ENCODE data around the gene CDKN2C.
"Not testable (repeated sequence)": the region's sequence is repeated elsewhere in the genome, so short reads cannot be mapped to it uniquely, and the experiment has no call there.

Gene CDKN2C

GRCh38 chr1:50969611-50970508, at the start of gene CDKN2C:
CDKN2C (plus strand) TSS chr1:50970245; CDS start chr1:50970369, 124 bp downstream.
- ATAC-seq: peak; percentile 26 to 34

GRCh38 chr1:50920409-50920808, 49.6 kb upstream of the CDKN2C start:
- no peak for ATAC-seq

GRCh38 chr1:50921029-50921428, 49.0 kb upstream of the CDKN2C start:
- ATAC-seq: no peak

GRCh38 chr1:50923564-50923963, 46.5 kb upstream of the CDKN2C start:
- no peak for ATAC-seq

GRCh38 chr1:50929376-50929958, 40.6 kb upstream of the CDKN2C start:
- no peak for ATAC-seq

- no peak for ATAC-seq
Measured at GRCh38 chr1:50930193-50930592, 39.9 kb upstream of the CDKN2C start.

- ATAC-seq: no peak
Measured at GRCh38 chr1:50930965-50931737, 38.9 kb upstream of the CDKN2C start.

- not testable (repeated sequence) for ATAC-seq
Measured at GRCh38 chr1:50932043-50932442, 38.0 kb upstream of the CDKN2C start.

- not testable (repeated sequence) for ATAC-seq
Measured at GRCh38 chr1:50933770-50934169, 36.3 kb upstream of the CDKN2C start.

- ATAC-seq: no peak
Measured at GRCh38 chr1:50934838-50935237, 35.2 kb upstream of the CDKN2C start.

- ATAC-seq: not testable (repeated sequence)
Measured at GRCh38 chr1:50935276-50935675, 34.8 kb upstream of the CDKN2C start.

GRCh38 chr1:50936321-50936720, 33.7 kb upstream of the CDKN2C start:
- ATAC-seq: no peak

- no peak for ATAC-seq
Measured at GRCh38 chr1:50940291-50940690, 29.8 kb upstream of the CDKN2C start.

GRCh38 chr1:50942334-50942733, 27.7 kb upstream of the CDKN2C start:
- ATAC-seq: no peak

- ATAC-seq: no peak
Measured at GRCh38 chr1:50949286-50949982, 20.6 kb upstream of the CDKN2C start.

- ATAC-seq: no peak
Measured at GRCh38 chr1:50950396-50950795, 19.6 kb upstream of the CDKN2C start.

- ATAC-seq: not testable (repeated sequence)
Measured at GRCh38 chr1:50952566-50952965, 17.5 kb upstream of the CDKN2C start.

GRCh38 chr1:50955116-50955515, 14.9 kb upstream of the CDKN2C start:
- no peak for ATAC-seq

- ATAC-seq: peak; percentile 4 to 19
Measured at GRCh38 chr1:50959303-50959912, 10.6 kb upstream of the CDKN2C start.

- peak; percentile 89 to 93 for ATAC-seq
Measured at GRCh38 chr1:50959913-50960844, 9.9 kb upstream of the CDKN2C start, which contains the start of gene FAF1. FAF1 (minus strand) TSS chr1:50960267; CDS start chr1:50959811, 456 bp downstream.

GRCh38 chr1:50964863-50965262, 5.2 kb upstream of the CDKN2C start:
- ATAC-seq: no peak
